ENCODE measurements around the gene MSANTD2. TPM values are rescaled to one million over a fixed set of nuclear protein-coding genes. Genes with fewer than 3 reads are reported as not detected.

Gene MSANTD2
- polyA plus RNA-seq, 1 of the 3 experiments (the other 2 are of a cell fraction) = 6.4 TPM

GRCh38 chr11:124831897-124832296, 31.7 kb upstream of the MSANTD2 start:
- Histone ChIP-seq H3K9me3 (no peaks in the 10 kb centered on the region), H2AFZ (ENCODE audit: low read depth) (no peak overlapping the region), H3K4me3 (ENCODE audit: low read depth in 2 of 2, low read length in 1 of 2) (no peak overlapping the region), H3K36me3 (replicated peaks in 1 of 2; ENCODE audit: control insufficient read depth in 1 of 2, insufficient read depth in 2 of 2, low read length in 1 of 2) (no peaks in the 10 kb centered on the region), H3K9me2 (no peaks in the 10 kb centered on the region), H4K20me1 (ENCODE audit: insufficient read depth) (no peaks in the 10 kb centered on the region), H3K27me3 (ENCODE audit: insufficient read depth) (no peaks in the 10 kb centered on the region; the same call in 1 of the 2 replicates), H3K79me2 (ENCODE audit: insufficient read depth) (no peaks in the 10 kb centered on the region), H3K9ac (no peak overlapping the region), H3F3A (replicated peaks; ENCODE audit: insufficient read depth) (no peaks in the 10 kb centered on the region), H3K27ac (ENCODE audit: low read depth in 2 of 2, low read length in 1 of 2) (no peak overlapping the region), H3K4me1 (ENCODE audit: control insufficient read depth in 1 of 2, insufficient read depth in 2 of 2, low read depth in 1 of 2, low read length in 1 of 2) (no peaks in the 10 kb centered on the region), H3K4me2 (no peak overlapping the region)
- 93% methylated on average over 2 of the region's 2 CpGs for WGBS (ENCODE audit: low lambda C conversion rate)
- CTCF ChIA-PET = interaction anchor here (0.7 to 17.8 kb wide), 3 partner anchors 36 to 187 kb away, joined by 4 to 220 read pairs (median 8); partner anchors contain the start of gene ROBO3
- DNase-seq = no peak
- TF ChIP-seq NRF1 (IDR thresholded peaks at IDR 0.05; ENCODE audit: low read depth, low read length) (no peak), TAF1 (IDR thresholded peaks at IDR 0.05; ENCODE audit: borderline replicate concordance, low read depth, low read length) (no peak), SIN3A (IDR thresholded peaks at IDR 0.05; ENCODE audit: borderline replicate concordance, low read depth, low read length) (no peak), GATA2 (CRISPR knock-in tag; IDR thresholded peaks at IDR 0.05) (no peak)
- POLR2A ChIA-PET = no interaction called here

- ChIA-PET CTCF (interaction anchor here (0.7 to 17.8 kb wide), 2 partner anchors 35 to 38 kb away, joined by 3 to 220 read pairs; partner anchors contain the start of gene ROBO3), POLR2A (no interaction called here)
Observed at GRCh38 chr11:124830749-124831148, 30.5 kb upstream of the MSANTD2 start.

DNA sequence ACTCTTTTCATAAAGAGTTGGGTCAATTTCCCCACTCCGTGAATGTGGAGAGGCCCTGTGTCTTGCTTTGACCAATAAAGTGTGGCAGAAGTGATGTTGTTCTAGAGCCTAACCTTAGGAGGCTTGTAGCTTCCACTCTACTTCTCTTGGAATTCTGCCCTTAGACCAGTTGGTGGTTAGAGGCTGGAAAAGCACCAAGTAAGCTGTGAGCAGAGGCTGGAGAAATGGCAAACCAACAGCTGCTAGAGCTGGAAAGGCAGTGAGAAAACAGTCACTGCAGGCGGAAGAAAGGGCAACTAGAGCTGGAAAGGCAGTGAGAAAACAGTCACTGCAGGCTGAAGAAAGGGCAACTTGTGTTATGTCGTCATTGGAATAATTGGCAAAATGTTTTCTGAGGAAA, 29.8 kb upstream of the MSANTD2 start:
- WGBS (ENCODE audit: low lambda C conversion rate) = 72% methylated on average over 3 of the region's 3 CpGs
- ChIA-PET CTCF (interaction anchor here (0.7 kb wide), 1 partner anchor 36 kb away, joined by 3 read pairs; no protein-coding TSS in a partner anchor), POLR2A (no interaction called here)
- TF ChIP-seq GATA2 (CRISPR knock-in tag; IDR thresholded peaks at IDR 0.05) = no peak
- no peak for TF ChIP-seq MAX (IDR thresholded peaks at IDR 0.05; ENCODE audit: low read depth)
- no peak for TF ChIP-seq MXI1 (IDR thresholded peaks at IDR 0.05; ENCODE audit: low read depth, low read length)
- no peak for TF ChIP-seq USF2 (IDR thresholded peaks at IDR 0.05; ENCODE audit: borderline replicate concordance, low read depth, low read length)
- TF ChIP-seq, protein P1, sequence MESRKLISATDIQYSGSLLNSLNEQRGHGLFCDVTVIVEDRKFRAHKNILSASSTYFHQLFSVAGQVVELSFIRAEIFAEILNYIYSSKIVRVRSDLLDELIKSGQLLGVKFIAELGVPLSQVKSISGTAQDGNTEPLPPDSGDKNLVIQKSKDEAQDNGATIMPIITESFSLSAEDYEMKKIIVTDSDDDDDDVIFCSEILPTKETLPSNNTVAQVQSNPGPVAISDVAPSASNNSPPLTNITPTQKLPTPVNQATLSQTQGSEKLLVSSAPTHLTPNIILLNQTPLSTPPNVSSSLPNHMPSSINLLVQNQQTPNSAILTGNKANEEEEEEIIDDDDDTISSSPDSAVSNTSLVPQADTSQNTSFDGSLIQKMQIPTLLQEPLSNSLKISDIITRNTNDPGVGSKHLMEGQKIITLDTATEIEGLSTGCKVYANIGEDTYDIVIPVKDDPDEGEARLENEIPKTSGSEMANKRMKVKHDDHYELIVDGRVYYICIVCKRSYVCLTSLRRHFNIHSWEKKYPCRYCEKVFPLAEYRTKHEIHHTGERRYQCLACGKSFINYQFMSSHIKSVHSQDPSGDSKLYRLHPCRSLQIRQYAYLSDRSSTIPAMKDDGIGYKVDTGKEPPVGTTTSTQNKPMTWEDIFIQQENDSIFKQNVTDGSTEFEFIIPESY (IDR thresholded peaks at IDR 0.05; ENCODE audit: borderline replicate concordance, low read depth) = no peak
- TF ChIP-seq TCF12 (IDR thresholded peaks at IDR 0.05) = no peak
- no peak for TF ChIP-seq FOXM1 (IDR thresholded peaks at IDR 0.05; ENCODE audit: low read depth)
- TF ChIP-seq RFX5 (IDR thresholded peaks at IDR 0.05; ENCODE audit: low read length) = no peak
- no peak for TF ChIP-seq SIN3A (IDR thresholded peaks at IDR 0.05; ENCODE audit: borderline replicate concordance, low read depth, low read length)
- no peak for TF ChIP-seq NRF1 (IDR thresholded peaks at IDR 0.05; ENCODE audit: low read depth, low read length)
- TF ChIP-seq PBX3 (IDR thresholded peaks at IDR 0.05) = no peak

More at GRCh38 chr11:124830749-124831148, 30.5 kb upstream of the MSANTD2 start:
- Histone ChIP-seq H3K9me3 (no peaks in the 10 kb centered on the region), H3K79me2 (ENCODE audit: insufficient read depth) (no peaks in the 10 kb centered on the region), H3K9me2 (no peaks in the 10 kb centered on the region), H3K9ac (no peak overlapping the region), H3F3A (replicated peaks; ENCODE audit: insufficient read depth) (no peaks in the 10 kb centered on the region), H4K20me1 (ENCODE audit: insufficient read depth) (no peaks in the 10 kb centered on the region), H3K36me3 (replicated peaks in 1 of 2; ENCODE audit: control insufficient read depth in 1 of 2, insufficient read depth in 2 of 2, low read length in 1 of 2) (no peaks in the 10 kb centered on the region), H3K4me3 (ENCODE audit: low read depth in 2 of 2, low read length in 1 of 2) (no peak overlapping the region), H3K4me2 (no peak overlapping the region), H3K27me3 (ENCODE audit: insufficient read depth) (no peaks in the 10 kb centered on the region; the same call in 1 of the 2 replicates), H3K4me1 (ENCODE audit: control insufficient read depth in 1 of 2, insufficient read depth in 2 of 2, low read depth in 1 of 2, low read length in 1 of 2) (no peaks in the 10 kb centered on the region), H3K27ac (ENCODE audit: low read depth in 2 of 2, low read length in 1 of 2) (no peak overlapping the region), H2AFZ (ENCODE audit: low read depth) (no peak overlapping the region)
- 79% methylated on average over 3 of the region's 3 CpGs for whole genome bisulfite sequencing (ENCODE audit: low lambda C conversion rate)
- DNase-seq = no peak
- TF ChIP-seq TCF12 (IDR thresholded peaks at IDR 0.05) (no peak), NFIC (IDR thresholded peaks at IDR 0.05; ENCODE audit: borderline replicate concordance) (no peak), TEAD4 (IDR thresholded peaks at IDR 0.05; ENCODE audit: borderline replicate concordance, insufficient read depth) (no peak), RXRA (IDR thresholded peaks at IDR 0.05; ENCODE audit: borderline replicate concordance, low read depth) (no peak), GATA2 (CRISPR knock-in tag; IDR thresholded peaks at IDR 0.05) (no peak), JUND (IDR thresholded peaks at IDR 0.05) (no peak), MEF2A (IDR thresholded peaks at IDR 0.05; ENCODE audit: borderline replicate concordance, low read depth) (no peak), POLR2AphosphoS5 (IDR thresholded peaks at IDR 0.05; ENCODE audit: low read depth, low read length) (no peak), CHD2 (IDR thresholded peaks at IDR 0.05; ENCODE audit: low read length, partially characterized antibody) (no peak), USF1 (IDR thresholded peaks at IDR 0.05; ENCODE audit: borderline replicate concordance, low read depth) (no peak)

More for the DNA sequence above, 29.8 kb upstream of the MSANTD2 start:
- no peaks in the 10 kb centered on the region for H4K20me1 ChIP-seq (ENCODE audit: insufficient read depth)
- H3K4me2 ChIP-seq = no peak overlapping the region
- no peak overlapping the region for H3K27ac ChIP-seq (ENCODE audit: low read depth in 2 of 2, low read length in 1 of 2)
- no peak overlapping the region for H3K9ac ChIP-seq
- H3K4me1 ChIP-seq (ENCODE audit: control insufficient read depth in 1 of 2, insufficient read depth in 2 of 2, low read depth in 1 of 2, low read length in 1 of 2) = no peaks in the 10 kb centered on the region
- no peak for DNase-seq
- no peaks in the 10 kb centered on the region for H3K9me2 ChIP-seq
- no peak overlapping the region for H2AFZ ChIP-seq (ENCODE audit: low read depth)
- H3K79me2 ChIP-seq (ENCODE audit: insufficient read depth) = no peaks in the 10 kb centered on the region
- no peaks in the 10 kb centered on the region for H3K9me3 ChIP-seq
- no peaks in the 10 kb centered on the region for H3F3A ChIP-seq (replicated peaks; ENCODE audit: insufficient read depth)
- H3K36me3 ChIP-seq (replicated peaks in 1 of 2; ENCODE audit: control insufficient read depth in 1 of 2, insufficient read depth in 2 of 2, low read length in 1 of 2) = no peaks in the 10 kb centered on the region
- H3K27me3 ChIP-seq (ENCODE audit: insufficient read depth) = no peaks in the 10 kb centered on the region; the same call in 1 of the 2 replicates
- no peak overlapping the region for H3K4me3 ChIP-seq (ENCODE audit: low read depth in 2 of 2, low read length in 1 of 2)

Measured in SK-N-SH (cell line).